GM18858 (cell line): ENCODE measurements around the gene RAB11FIP4.

Experiments
- ATAC-seq: cut with Tn5 transposase; IDR thresholded peaks from one replicate; pipeline ENCODE4 v1.9.1; 2021; ENCODE audit not compliant: unreplicated experiment

Gene RAB11FIP4

DNA sequence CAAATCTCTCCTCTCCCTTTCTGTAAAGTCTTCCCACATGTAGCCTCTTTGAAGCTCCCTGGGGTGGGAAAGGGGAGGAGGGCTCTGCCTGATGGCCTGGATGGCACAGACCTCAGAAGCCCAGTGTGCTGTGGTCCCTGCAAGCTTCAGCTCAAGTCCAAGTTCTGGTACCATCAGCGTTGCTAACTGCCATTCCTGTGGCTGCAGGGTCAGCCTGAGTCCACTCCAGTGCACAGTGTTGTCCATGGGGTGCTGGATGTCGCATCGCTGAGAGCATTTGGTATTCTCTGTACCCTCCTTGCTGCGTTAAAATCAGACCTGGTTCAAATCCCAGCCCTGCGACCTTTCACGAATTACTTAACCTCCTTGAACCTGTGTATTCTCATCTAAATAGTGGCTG lies 105.1 kb downstream of the RAB11FIP4 start:
- no peak for ATAC-seq

- no peak for ATAC-seq
Measured at GRCh38 chr17:31497431-31497830, 106.0 kb downstream of the RAB11FIP4 start.

- ATAC-seq, result no peak
Measured at GRCh38 chr17:31497994-31498826, 106.7 kb downstream of the RAB11FIP4 start.

- no peak for ATAC-seq
Measured at GRCh38 chr17:31499771-31500554, 108.5 kb downstream of the RAB11FIP4 start.

- ATAC-seq, result no peak
Measured at GRCh38 chr17:31506517-31506916, 115.0 kb downstream of the RAB11FIP4 start.

GRCh38 chr17:31508288-31509094 lies 117.0 kb downstream of the RAB11FIP4 start:
- no peak for ATAC-seq

- no peak for ATAC-seq
Measured at GRCh38 chr17:31509095-31509804, 117.8 kb downstream of the RAB11FIP4 start.

GRCh38 chr17:31509805-31510177 lies 118.3 kb downstream of the RAB11FIP4 start:
- no peak for ATAC-seq

GRCh38 chr17:31510308-31511194 lies 119.1 kb downstream of the RAB11FIP4 start:
- no peak for ATAC-seq

DNA sequence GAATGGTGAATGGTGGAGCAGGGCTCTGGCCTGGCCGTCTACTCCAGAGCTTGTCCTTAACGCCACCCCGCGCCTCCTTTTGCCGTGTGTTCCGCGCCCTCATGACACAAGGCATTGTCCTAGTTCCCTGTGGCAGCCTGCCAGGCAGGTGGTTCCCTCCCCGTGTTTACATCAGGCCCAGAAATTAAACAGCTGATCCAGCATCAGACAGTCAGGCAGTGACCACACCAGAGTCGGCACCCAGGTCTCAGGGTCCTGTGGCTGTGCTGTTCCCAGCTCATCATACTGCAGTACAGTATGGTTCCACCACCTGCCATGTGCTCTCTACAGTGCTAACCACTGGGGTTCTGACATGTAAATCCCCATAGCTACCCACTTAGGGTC lies 119.7 kb downstream of the RAB11FIP4 start:
- no peak for ATAC-seq

GRCh38 chr17:31511580-31511979 lies 120.1 kb downstream of the RAB11FIP4 start:
- ATAC-seq, result no peak

- ATAC-seq, result no peak
Measured at GRCh38 chr17:31512104-31512740, 120.7 kb downstream of the RAB11FIP4 start.

GRCh38 chr17:31512796-31513195 lies 121.3 kb downstream of the RAB11FIP4 start:
- ATAC-seq, result no peak

DNA sequence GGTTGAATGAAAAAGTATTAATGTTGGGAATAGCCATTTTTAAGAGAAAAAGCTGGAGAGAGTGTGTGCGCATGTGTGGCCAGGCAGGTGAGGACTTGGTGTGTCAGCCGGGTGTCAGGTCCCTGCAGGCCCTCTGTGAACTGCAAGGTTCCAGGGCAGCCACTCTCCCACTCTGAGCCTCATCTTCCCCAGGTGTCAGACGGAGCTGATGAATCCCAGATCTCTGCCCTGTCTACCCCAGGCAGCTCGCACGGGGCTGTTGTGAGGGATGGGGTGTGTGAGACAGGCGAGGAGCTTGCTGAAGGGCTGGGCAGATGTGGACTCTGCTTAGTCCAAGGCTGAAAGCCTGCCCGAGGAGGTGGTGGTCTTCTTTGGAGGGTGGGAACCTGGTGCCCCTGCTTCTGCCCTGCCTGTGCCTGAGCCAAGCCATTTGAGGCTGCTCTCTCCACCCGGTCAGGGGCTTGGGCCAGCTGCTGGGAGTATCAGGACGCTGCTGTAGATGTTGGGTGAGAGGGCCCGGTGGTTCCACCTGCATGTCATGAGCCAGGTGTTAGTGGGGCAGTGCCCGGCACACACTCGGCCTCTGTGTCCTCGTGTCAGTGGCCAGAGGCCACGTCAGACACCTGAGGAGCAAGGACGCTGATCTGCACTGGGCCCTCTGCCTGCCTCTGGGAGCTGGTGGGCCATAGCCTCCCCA lies 122.4 kb downstream of the RAB11FIP4 start:
- no peak for ATAC-seq

- no peak for ATAC-seq
Measured at GRCh38 chr17:31515267-31515666, 123.8 kb downstream of the RAB11FIP4 start.

DNA sequence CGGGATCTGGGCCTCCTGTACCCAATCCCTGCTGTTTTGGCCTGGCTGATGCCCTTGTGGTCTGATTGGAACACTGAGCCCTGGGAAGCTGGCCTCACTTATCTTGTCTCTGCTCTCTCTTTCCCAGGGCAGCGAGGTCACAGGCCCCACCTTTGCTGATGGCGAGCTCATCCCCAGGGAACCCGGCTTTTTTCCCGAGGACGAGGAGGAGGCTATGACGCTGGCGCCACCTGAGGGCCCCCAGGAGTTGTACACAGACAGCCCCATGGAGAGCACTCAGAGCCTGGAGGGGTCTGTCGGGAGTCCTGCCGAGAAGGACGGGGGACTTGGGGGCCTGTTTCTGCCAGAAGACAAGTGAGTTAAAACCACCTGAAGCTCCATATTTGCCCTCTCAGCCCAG lies 126.0 kb downstream of the RAB11FIP4 start:
- no peak for ATAC-seq

GRCh38 chr17:31518478-31518877 lies 127.0 kb downstream of the RAB11FIP4 start:
- ATAC-seq, result no peak

DNA sequence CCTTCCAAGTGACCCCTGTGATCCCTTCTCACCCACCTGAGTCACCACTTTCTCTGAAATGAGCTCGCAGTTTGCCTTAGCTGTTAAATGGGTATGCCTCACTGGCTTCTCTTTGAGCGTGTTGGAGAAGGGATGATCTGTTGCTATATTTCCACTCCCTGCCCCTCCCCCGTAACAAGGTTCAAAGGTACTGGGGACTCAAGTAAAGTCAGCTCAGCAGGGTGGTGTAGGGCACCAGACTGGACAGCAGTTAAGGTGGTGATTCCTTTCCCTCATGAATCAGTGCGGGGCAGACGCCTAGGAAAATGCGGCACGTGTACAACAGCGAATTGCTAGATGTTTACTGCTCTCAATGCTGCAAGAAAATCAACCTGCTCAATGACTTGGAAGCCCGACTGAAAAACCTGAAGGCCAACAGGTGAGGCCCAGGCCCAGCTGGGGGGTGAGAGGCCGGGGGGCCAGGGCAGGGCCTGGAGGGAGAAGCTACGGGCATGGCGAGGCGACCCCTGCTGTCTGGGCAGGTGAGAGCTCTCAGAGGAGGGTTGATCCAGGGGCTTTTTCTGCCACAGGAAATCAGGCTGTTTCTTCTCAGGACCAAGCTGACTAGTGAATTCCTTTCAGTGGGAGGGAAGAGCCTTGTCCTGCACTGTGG lies 130.3 kb downstream of the RAB11FIP4 start:
- ATAC-seq, result no peak
